Stimulated activated CD4-positive, alpha-beta T cell treated with anti-CD3 and anti-CD28 coated beads, Interleukin-2, amount 100 ng/mL, for 48 hours (primary cell): ENCODE results near the gene HFE.
"Not testable (repeated sequence)": the region's sequence is repeated elsewhere in the genome, so short reads cannot be mapped to it uniquely, and the experiment has no call there.

Source experiments
- DNase-seq, 2 donors: peaks; one replicate each; pipeline ENCODE4 v3.0.0-alpha.2; 2020

The HFE gene

GRCh38 chr6:26115226-26115625 is 28.0 kb downstream of the HFE start:
- no peak for DNase-seq

- no peak for DNase-seq
Observed at GRCh38 chr6:26116267-26116666, 29.0 kb downstream of the HFE start.

DNA sequence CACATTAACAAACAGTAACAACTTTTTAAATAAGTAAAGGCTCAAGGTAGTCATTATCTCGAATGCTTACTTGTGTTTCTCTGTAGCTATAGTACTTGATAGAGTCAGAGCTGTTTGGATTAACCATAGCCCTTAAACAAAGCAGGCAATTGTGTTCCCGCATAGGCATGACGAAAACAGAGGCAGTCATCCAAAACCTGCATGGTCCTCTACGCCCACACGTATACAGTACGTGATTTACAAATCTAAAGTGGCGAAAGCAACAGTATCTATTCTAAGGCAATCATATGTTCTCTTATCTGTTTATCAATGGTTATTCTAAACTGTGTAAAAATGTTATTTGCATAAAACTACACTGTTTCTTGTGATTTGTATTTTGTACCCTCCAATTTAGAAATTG is 31.8 kb downstream of the HFE start:
- no peak for DNase-seq

GRCh38 chr6:26120115-26120514 is 32.9 kb downstream of the HFE start:
- DNase-seq = not testable (repeated sequence)

- no peak for DNase-seq
Observed at GRCh38 chr6:26120807-26121140, 33.5 kb downstream of the HFE start.

- DNase-seq = no peak
Observed at GRCh38 chr6:26121141-26122004, 34.1 kb downstream of the HFE start.

DNA sequence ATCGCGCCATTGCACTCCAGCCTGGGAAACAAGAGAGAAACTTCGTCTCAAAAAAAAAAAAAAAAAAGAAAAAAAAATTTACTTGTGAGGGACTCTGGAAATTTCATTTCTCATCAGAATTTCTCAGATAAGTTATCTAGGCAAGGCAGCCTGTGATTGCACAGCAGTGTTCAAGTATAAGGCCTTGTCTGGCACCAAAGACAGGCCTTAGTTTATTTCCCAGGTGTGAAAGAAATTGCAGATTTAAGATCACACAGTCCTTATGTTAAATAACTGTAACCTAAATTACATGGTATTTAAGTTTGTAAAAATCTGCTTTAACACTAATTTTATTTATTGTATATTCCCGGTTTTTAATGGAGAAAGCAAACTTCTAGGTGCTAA is 34.8 kb downstream of the HFE start:
- no peak for DNase-seq

DNA sequence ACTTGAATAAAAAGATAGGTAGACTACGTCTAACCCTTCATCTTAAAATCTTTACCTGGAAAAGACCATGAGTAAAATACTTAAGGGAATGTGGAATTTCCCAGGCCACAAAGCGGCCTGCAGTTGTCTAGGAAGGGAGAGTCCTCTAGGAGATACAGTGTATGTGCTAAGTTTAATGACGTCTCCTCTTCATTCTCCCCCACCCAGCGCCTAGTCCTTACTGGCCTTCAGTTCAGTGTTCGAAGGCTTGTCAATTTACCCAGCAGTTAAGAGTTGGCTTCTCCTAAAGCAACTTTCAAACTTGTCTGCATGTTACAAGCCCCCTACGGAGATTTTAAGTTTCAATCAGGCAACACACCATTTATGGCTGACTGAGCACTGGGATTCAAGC is 35.2 kb downstream of the HFE start:
- no peak for DNase-seq

GRCh38 chr6:26122793-26123674 is 35.8 kb downstream of the HFE start:
- peak; percentile 86 to 87 for DNase-seq

- DNase-seq = peak; percentile 66 to 75
Observed at GRCh38 chr6:26123675-26123946, 36.4 kb downstream of the HFE start.

- peak; percentile 59 to 67 for DNase-seq
Observed at GRCh38 chr6:26123947-26124780, 36.9 kb downstream of the HFE start.

- peak in 1 of 2 donors; percentile 24 for DNase-seq
Observed at GRCh38 chr6:26124781-26125685, 37.8 kb downstream of the HFE start.

- no peak for DNase-seq
Observed at GRCh38 chr6:26126394-26127235, 39.4 kb downstream of the HFE start.

GRCh38 chr6:26128013-26128771 is 41.0 kb downstream of the HFE start:
- DNase-seq = no peak

- no peak for DNase-seq
Observed at GRCh38 chr6:26129656-26130055, 42.4 kb downstream of the HFE start.

DNA sequence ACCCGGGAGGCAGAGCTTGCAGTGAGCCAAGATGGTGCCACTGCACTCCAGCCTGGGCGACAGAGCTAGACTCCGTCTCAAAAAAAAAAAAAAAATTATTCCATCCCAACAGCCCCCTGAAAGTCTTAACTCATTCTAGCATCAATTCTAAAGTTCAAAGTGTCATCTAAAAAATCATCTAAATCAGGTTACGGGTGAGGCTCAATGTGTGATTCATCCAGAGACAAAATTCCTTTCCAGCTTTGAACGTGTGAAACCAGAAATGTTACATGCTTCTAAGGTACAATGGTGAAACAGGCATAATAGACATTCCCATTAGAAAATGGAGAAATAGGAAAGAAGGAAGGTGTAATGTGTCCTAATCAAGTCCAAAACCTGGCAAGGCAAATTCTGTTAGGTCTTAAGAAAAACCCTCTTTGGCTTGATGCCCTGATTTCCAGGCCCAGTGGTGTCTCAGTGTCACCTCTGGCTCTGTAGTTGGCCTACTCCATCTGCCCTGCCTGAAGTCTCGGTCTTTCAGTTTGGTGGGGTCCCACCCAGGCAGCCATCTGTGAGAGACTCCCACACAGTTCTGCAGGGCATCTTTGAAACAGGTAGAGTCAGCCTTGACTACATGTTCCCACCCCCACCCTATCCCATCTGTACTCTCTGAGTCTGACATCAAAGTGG is 43.5 kb downstream of the HFE start:
- no peak for DNase-seq

DNA sequence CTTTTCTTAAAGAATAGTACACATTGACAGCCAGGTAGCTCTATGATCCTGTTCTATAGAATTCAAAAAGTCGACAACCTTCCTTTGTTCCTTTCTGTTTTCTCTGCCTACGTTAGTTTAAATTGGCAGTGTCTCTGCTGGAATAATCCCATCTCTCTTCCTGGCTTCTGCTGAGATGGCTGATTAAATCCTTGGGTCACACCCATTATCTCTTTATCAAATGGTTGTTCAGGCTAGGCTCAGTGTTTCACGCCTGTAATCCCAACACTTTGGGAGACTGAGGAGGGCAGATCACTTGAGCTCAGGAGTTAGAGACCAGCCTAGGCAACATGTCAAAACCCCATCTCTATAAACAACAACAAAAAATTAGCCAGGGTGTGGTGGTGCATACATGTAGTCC is 44.4 kb downstream of the HFE start:
- no peak for DNase-seq

DNA sequence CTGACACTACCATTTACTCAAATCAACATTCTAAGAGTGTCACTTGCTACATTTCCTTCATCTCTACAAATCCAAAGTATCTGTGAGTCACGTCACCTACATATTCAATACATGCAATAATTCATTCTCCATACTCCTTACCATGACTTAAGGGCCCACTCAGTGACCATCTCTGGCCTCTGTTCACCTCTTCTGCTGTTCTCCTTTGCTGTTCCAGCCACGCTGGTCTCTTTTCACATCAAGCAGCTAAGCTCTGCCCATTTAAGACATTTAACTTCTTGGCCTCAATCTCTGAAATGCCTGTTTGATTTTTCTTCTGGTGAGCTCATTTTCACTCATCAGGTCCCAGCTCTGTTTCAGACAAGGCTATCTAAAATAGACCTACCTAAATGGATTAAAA is 46.5 kb downstream of the HFE start:
- no peak for DNase-seq

DNA sequence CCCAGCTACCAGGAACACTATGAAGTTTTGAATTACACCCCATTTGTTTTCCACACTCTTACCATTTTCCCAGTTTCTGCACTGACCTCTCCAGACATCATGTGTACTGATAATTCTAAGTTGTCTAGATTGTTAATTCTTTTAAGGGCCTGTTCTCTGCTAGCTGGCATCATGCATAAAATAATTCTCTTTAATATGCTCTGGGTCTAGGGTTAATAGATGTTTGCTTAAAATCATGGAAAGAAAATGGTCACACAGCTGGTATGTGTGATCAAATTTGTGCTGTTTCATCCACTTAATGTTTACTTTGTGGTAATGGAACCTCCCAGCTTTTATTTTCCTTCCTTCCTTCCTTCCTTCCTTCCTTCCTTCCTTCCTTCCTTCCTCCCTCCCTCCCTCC is 49.1 kb downstream of the HFE start:
- no peak for DNase-seq
